GM12878 (cell line): ENCODE results near the gene MSGN1. TPM values are rescaled to one million over a fixed set of nuclear protein-coding genes. Genes with fewer than 3 reads are reported as not detected.

ENCODE experiments used
- ATAC-seq: fragments of 200-7000 bp; cut with Tn5 transposase; 3 replicates; pipeline ENCODE4 v1.9.1; 2020; ENCODE audit warnings: mild to moderate bottlenecking, moderate library complexity
- BruUV-seq: library from RNA; stranded (reverse); fragments of 400-500 nt; replicated peaks from 2 replicates; lab custom pipeline; 2021; lab: Mats Ljungman, UMichigan
- CTCF ChIA-PET: fragments of 300-600 bp; sonication (Branson Sonifier 250); formaldehyde crosslinking; extraction: SDS; loops from one replicate; lab custom pipeline; 2021; ENCODE audit warnings: inconsistent platforms; lab: Yijun Ruan, JAX
- POLR2A ChIA-PET: fragments of 350-600 bp; formaldehyde crosslinking; extraction: SDS; loops from one replicate; lab custom pipeline; 2021; ENCODE audit warnings: inconsistent platforms; lab: Charles Lee
- RAD21 ChIA-PET: fragments of 300-600 bp; sonication (Branson Sonifier 250); formaldehyde crosslinking; loops from one replicate; lab custom pipeline; 2023; ENCODE audit warnings: antibody characterized with exemption; ENCODE audit not compliant: unreplicated experiment; lab: Charles Lee
- SMC1A ChIA-PET: fragments of 300-600 bp; sonication (Branson Sonifier 250); formaldehyde crosslinking; loops from one replicate; lab custom pipeline; 2023; ENCODE audit not compliant: unreplicated experiment, uncharacterized antibody; lab: Charles Lee
- DNase-seq: peaks from one replicate; pipeline ENCODE4 v3.0.0-alpha.2; 2011; ENCODE audit warnings: low read depth, low spot score
- FAIRE-seq: peaks from 3 replicates; lab custom pipeline; 2011; peaks lifted over from hg19 to GRCh38; lab: Jason Lieb, UNC
- H2AFZ ChIP-seq: 2 replicates; pipeline ENCODE4 v1.6.0; 2011; ENCODE audit warnings: low read depth, low read length, control low read depth; ENCODE audit not compliant: control insufficient read depth
- H3K27ac ChIP-seq: 2 replicates; pipeline ENCODE4 v1.5.1; 2011; ENCODE audit warnings: control low read depth; ENCODE audit not compliant: control insufficient read depth, insufficient read depth
- H3K27me3 ChIP-seq, 2 experiments: replicated peaks in 1 of 2; 2 replicates each; pipeline versions ENCODE4 v1.6.0 to v1.6.1; 2011; ENCODE audit warnings: low read length in 1 of 2; ENCODE audit not compliant: control insufficient read depth in 2 of 2, insufficient read depth in 2 of 2
- H3K36me3 ChIP-seq, 2 experiments: 2 replicates each; pipeline ENCODE4 v1.5.1; 2011; ENCODE audit warnings: low read length in 1 of 2; ENCODE audit not compliant: control insufficient read depth in 2 of 2, insufficient read depth in 2 of 2
- H3K4me1 ChIP-seq: 2 replicates; pipeline ENCODE4 v1.6.1; 2011; ENCODE audit warnings: mild to moderate bottlenecking, low read length, moderate library complexity, mixed read lengths; ENCODE audit not compliant: control insufficient read depth, insufficient read depth
- H3K4me2 ChIP-seq: 2 replicates; pipeline ENCODE4 v1.6.0; 2011; ENCODE audit warnings: control low read depth; ENCODE audit not compliant: control insufficient read depth, insufficient read depth
- H3K4me3 ChIP-seq: fragments of 200-600 bp; sonication (generic); 2 replicates; pipeline ENCODE4 v1.5.1; 2016
- H3K79me2 ChIP-seq: 2 replicates; pipeline ENCODE4 v1.6.0; 2011; ENCODE audit warnings: low read length; ENCODE audit not compliant: control insufficient read depth, insufficient read depth
- H3K9ac ChIP-seq: 2 replicates; pipeline ENCODE4 v1.8.0; 2011; ENCODE audit warnings: low read length, control low read depth, mixed read lengths; ENCODE audit not compliant: control insufficient read depth, insufficient read depth
- H3K9me3 ChIP-seq: replicated peaks from 3 replicates; pipeline ENCODE4 v1.5.1; 2011; ENCODE audit warnings: mild to moderate bottlenecking, low read length; ENCODE audit not compliant: control insufficient read depth, insufficient read depth
- H4K20me1 ChIP-seq: 2 replicates; pipeline ENCODE4 v1.6.0; 2011; ENCODE audit not compliant: control insufficient read depth, insufficient read depth
- CBX5 ChIP-seq: sonication (generic); IDR thresholded peaks from 2 replicates; pipeline ENCODE4 v1.6.1; 2016; ENCODE audit warnings: low read depth, moderate library complexity, mild to moderate bottlenecking, inconsistent platforms
- LARP7 ChIP-seq: fragments of 450-650 bp; IDR thresholded peaks from 2 replicates; pipeline ENCODE4 v1.6.1; 2017; ENCODE audit warnings: mild to moderate bottlenecking
- MYB ChIP-seq: fragments of 150-350 bp; IDR thresholded peaks from 2 replicates; pipeline ENCODE4 v1.6.1; 2014; ENCODE audit warnings: mild to moderate bottlenecking, low read depth, low read length, borderline replicate concordance
- MYC ChIP-seq: IDR thresholded peaks from 2 replicates; pipeline ENCODE4 v1.6.1; 2011; ENCODE audit warnings: mild to moderate bottlenecking, low read length, moderate library complexity, inconsistent platforms; ENCODE audit not compliant: insufficient read depth, insufficient replicate concordance, insufficient read length, severe bottlenecking
- NFYB ChIP-seq: IDR thresholded peaks from 2 replicates; pipeline ENCODE4 v1.6.1; 2011; ENCODE audit warnings: low read depth, mild to moderate bottlenecking, low read length, improper control_type of control experiment, moderate library complexity; ENCODE audit not compliant: insufficient read depth
- RAD21 ChIP-seq: IDR thresholded peaks from 2 replicates; pipeline ENCODE4 v1.6.1; 2011; ENCODE audit warnings: mild to moderate bottlenecking, low read depth, low read length, moderate library complexity; ENCODE audit not compliant: insufficient read depth
- SMC3 ChIP-seq: IDR thresholded peaks from 2 replicates; pipeline ENCODE4 v1.6.1; 2011; ENCODE audit warnings: low read length, improper control_type of control experiment, borderline replicate concordance
- SP1 ChIP-seq: IDR thresholded peaks from one replicate; pipeline ENCODE4 v1.6.1; 2011; ENCODE audit warnings: low read depth, low read length
- SRF ChIP-seq, 2 experiments: IDR thresholded peaks; 2 replicates each; pipeline ENCODE4 v1.6.1; 2011; ENCODE audit warnings: low read depth in 2 of 2, low read length in 2 of 2, mild to moderate bottlenecking in 1 of 2, moderate library complexity in 1 of 2
- TAF1 ChIP-seq: IDR thresholded peaks from 2 replicates; pipeline ENCODE4 v1.6.1; 2011; ENCODE audit warnings: mild to moderate bottlenecking, low read depth, low read length, borderline replicate concordance
- ZNF274 ChIP-seq: IDR thresholded peaks from one replicate; pipeline ENCODE4 v1.8.0; 2011; ENCODE audit not compliant: insufficient read length, insufficient read depth
- ZNF384 ChIP-seq: IDR thresholded peaks from 2 replicates; pipeline ENCODE4 v1.6.1; 2012; ENCODE audit warnings: low read depth, mild to moderate bottlenecking, low read length, improper control_type of control experiment, borderline replicate concordance
- ZSCAN29 ChIP-seq: fragments of 450-650 bp; IDR thresholded peaks from 2 replicates; pipeline ENCODE4 v1.6.1; 2017; ENCODE audit warnings: mild to moderate bottlenecking, moderate library complexity
- WGBS: methylation state at CpG from one replicate; pipeline ENCODE4 v1.1.6; 2016; ENCODE audit warnings: low lambda C conversion rate; ENCODE audit not compliant: insufficient replicate concordance, insufficient coverage; ENCODE audit errors: missing lambda C conversion rate; 5-methylcytosine and 5-hydroxymethylcytosine counted together
- in situ Hi-C: fragments of 300-500 bp; cut with MboI; formaldehyde crosslinking; loops from 9 replicates; pipeline ENCODE4 v1.14.3; 2018; ENCODE audit warnings: mixed read lengths
- intact Hi-C: fragments of 100-400 bp; cut with micrococcal nuclease; formaldehyde crosslinking; loops from one replicate; pipeline ENCODE4 v1.14.2; 2022; ENCODE audit not compliant: unreplicated experiment
- polyA plus RNA-seq, 11 experiments: library from polyadenylated mRNA; depleted of rRNA in 4 of 11; unstranded in 6 of 11; stranded (reverse) in 5 of 11; fragments of >200 nt; fragmentation: Nextera tagmentation in 4 of 11; fragmentation: Illumina TruSeq in 1 of 11; extraction: Ambion mirVana in 4 of 11; extraction: Trizol in 1 of 11; gene quantifications; 1 replicate in 1 of 11; 2 replicates in 10 of 11; pipeline versions ENCODE4 v1.2.1 to v1.2.3, GENCODE V29; 2011 to 2016; ENCODE audit warnings: inconsistent platforms in 2 of 11, missing spikeins in 2 of 11, low read depth in 1 of 11
- total RNA-seq, 4 experiments: library from RNA; depleted of rRNA in 3 of 4; stranded (reverse); fragments of >200 nt in 3 of 4; fragmentation: Illumina TruSeq in 1 of 4; extraction: Trizol in 1 of 4; gene quantifications; 2 replicates each; pipeline versions ENCODE4 v1.2.1 to v1.2.3, GENCODE V29; 2013 to 2021
- TF ChIP-seq, protein P1 (sequence below): fragments of 450-650 bp; formaldehyde crosslinking; IDR thresholded peaks from 2 replicates; pipeline ENCODE4 v1.5.0; 2022; ENCODE audit warnings: mild to moderate bottlenecking, missing genetic modification characterization
- TF ChIP-seq, protein P2 (sequence below): fragments of 450-650 bp; conservative IDR thresholded peaks from 2 replicates; pipeline ENCODE4 v1.6.1; 2017; ENCODE audit warnings: mild to moderate bottlenecking, moderate library complexity
- TF ChIP-seq, protein P3 (sequence below): IDR thresholded peaks from 2 replicates; pipeline ENCODE4 v1.6.1; 2011; ENCODE audit warnings: borderline replicate concordance, low read depth, mild to moderate bottlenecking, moderate library complexity, low read length; ENCODE audit not compliant: insufficient read depth, poor library complexity, severe bottlenecking
- TF ChIP-seq, protein P4 (sequence below): IDR thresholded peaks from 2 replicates; pipeline ENCODE4 v1.6.1; 2011; ENCODE audit warnings: low read depth, low read length, improper control_type of control experiment, borderline replicate concordance

Gene MSGN1
- total and polyA plus RNA-seq, 10 of the 15 experiments (the other 5 are each of a cell fraction or from before 2014, with no cell fraction given) = 0.27 TPM; not detected in 9

DNA sequence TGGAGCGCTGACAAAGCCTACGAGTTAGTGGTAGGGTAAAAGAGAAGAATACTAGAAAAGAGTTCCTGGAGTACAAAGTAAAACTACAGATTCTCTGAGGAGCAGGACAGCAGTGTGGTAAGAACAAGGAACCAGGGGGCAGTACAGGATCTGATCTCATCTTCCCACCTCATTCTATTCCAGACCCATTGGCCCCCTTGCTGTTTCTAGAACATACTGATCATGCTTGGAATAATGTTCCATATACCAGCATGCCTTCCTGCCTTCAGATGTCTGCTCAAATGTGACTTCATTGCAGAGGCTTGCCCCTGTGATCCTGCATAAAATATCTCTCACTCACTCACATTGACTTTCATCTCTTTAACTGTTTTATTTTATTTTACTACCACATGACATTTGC is 19.3 kb downstream of the MSGN1 start:
- ATAC-seq (no peak), FAIRE-seq (no peak), DNase-seq (no peak)
- Histone ChIP-seq H3K27me3 (no peaks in the 10 kb centered on the region), H4K20me1 (no peaks in the 10 kb centered on the region), H3K9me3 (no peaks in the 10 kb centered on the region), H2AFZ (no peak overlapping the region), H3K4me3 (no peak overlapping the region), H3K79me2 (no peaks in the 10 kb centered on the region), H3K4me2 (no peak overlapping the region), H3K9ac (no peak overlapping the region), H3K27ac (no peak overlapping the region), H3K4me1 (no peaks in the 10 kb centered on the region), H3K36me3 (no peaks in the 10 kb centered on the region)
- ChIA-PET CTCF (interaction anchor here (1.0 kb wide), 3 partner anchors 10 to 116 kb away, joined by 4 to 5 read pairs (median 5); no protein-coding TSS in a partner anchor), SMC1A (interaction anchor here (1.1 kb wide), 1 partner anchor 115 kb away, joined by 5 read pairs; no protein-coding TSS in a partner anchor), POLR2A (no interaction called here), RAD21 (no interaction called here)
- BruUV-seq = no TSS peak
- 8% methylated on average over 2 of the region's 2 CpGs for WGBS
- in situ Hi-C loops (no loop called here), intact Hi-C loops (no loop called here)
- TF ChIP-seq, protein P1, sequence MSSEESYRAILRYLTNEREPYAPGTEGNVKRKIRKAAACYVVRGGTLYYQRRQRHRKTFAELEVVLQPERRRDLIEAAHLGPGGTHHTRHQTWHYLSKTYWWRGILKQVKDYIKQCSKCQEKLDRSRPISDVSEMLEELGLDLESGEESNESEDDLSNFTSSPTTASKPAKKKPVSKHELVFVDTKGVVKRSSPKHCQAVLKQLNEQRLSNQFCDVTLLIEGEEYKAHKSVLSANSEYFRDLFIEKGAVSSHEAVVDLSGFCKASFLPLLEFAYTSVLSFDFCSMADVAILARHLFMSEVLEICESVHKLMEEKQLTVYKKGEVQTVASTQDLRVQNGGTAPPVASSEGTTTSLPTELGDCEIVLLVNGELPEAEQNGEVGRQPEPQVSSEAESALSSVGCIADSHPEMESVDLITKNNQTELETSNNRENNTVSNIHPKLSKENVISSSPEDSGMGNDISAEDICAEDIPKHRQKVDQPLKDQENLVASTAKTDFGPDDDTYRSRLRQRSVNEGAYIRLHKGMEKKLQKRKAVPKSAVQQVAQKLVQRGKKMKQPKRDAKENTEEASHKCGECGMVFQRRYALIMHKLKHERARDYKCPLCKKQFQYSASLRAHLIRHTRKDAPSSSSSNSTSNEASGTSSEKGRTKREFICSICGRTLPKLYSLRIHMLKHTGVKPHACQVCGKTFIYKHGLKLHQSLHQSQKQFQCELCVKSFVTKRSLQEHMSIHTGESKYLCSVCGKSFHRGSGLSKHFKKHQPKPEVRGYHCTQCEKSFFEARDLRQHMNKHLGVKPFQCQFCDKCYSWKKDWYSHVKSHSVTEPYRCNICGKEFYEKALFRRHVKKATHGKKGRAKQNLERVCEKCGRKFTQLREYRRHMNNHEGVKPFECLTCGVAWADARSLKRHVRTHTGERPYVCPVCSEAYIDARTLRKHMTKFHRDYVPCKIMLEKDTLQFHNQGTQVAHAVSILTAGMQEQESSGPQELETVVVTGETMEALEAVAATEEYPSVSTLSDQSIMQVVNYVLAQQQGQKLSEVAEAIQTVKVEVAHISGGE (CRISPR knock-in tag) = no peak
- TF ChIP-seq ZNF274 (no peak), ZNF384 (no peak), MYC (no peak), ZSCAN29 (no peak), MYB (no peak), RAD21 (no peak), LARP7 (no peak), SMC3 (no peak), SRF (IDR thresholded peaks at IDR 0.05; ENCODE audit: low read depth in 2 of 2, low read length in 2 of 2) (no peak), SP1 (no peak), CBX5 (no peak), TAF1 (no peak), NFYB (no peak)
- TF ChIP-seq, protein P2, sequence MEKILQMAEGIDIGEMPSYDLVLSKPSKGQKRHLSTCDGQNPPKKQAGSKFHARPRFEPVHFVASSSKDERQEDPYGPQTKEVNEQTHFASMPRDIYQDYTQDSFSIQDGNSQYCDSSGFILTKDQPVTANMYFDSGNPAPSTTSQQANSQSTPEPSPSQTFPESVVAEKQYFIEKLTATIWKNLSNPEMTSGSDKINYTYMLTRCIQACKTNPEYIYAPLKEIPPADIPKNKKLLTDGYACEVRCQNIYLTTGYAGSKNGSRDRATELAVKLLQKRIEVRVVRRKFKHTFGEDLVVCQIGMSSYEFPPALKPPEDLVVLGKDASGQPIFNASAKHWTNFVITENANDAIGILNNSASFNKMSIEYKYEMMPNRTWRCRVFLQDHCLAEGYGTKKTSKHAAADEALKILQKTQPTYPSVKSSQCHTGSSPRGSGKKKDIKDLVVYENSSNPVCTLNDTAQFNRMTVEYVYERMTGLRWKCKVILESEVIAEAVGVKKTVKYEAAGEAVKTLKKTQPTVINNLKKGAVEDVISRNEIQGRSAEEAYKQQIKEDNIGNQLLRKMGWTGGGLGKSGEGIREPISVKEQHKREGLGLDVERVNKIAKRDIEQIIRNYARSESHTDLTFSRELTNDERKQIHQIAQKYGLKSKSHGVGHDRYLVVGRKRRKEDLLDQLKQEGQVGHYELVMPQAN = no peak
- TF ChIP-seq, protein P3, sequence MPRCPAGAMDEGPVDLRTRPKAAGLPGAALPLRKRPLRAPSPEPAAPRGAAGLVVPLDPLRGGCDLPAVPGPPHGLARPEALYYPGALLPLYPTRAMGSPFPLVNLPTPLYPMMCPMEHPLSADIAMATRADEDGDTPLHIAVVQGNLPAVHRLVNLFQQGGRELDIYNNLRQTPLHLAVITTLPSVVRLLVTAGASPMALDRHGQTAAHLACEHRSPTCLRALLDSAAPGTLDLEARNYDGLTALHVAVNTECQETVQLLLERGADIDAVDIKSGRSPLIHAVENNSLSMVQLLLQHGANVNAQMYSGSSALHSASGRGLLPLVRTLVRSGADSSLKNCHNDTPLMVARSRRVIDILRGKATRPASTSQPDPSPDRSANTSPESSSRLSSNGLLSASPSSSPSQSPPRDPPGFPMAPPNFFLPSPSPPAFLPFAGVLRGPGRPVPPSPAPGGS = no peak
- TF ChIP-seq, protein P4, sequence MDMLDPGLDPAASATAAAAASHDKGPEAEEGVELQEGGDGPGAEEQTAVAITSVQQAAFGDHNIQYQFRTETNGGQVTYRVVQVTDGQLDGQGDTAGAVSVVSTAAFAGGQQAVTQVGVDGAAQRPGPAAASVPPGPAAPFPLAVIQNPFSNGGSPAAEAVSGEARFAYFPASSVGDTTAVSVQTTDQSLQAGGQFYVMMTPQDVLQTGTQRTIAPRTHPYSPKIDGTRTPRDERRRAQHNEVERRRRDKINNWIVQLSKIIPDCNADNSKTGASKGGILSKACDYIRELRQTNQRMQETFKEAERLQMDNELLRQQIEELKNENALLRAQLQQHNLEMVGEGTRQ = no peak
